DOHH2 (cell line): Measurements from ENCODE around the gene FYB1.

Experiments
- H3F3A ChIP-seq: fragments of 200-600 bp; sonication (generic), shearing (Covaris generic); 2 replicates; pipeline ENCODE4 v1.6.0; 2016; ENCODE audit warnings: antibody characterized with exemption, mild to moderate bottlenecking; ENCODE audit not compliant: control insufficient read depth, insufficient read depth
- H3K27ac ChIP-seq: fragments of 200-600 bp; sonication (generic); 2 replicates; pipeline ENCODE4 v1.5.1; 2014; ENCODE audit warnings: low read depth, mild to moderate bottlenecking, low read length, moderate library complexity
- H3K27me3 ChIP-seq: fragments of 200-600 bp; sonication (generic); 2 replicates; pipeline ENCODE4 v1.6.1; 2014; ENCODE audit warnings: mild to moderate bottlenecking, low read length, mixed read lengths; ENCODE audit not compliant: control insufficient read depth
- H3K36me3 ChIP-seq: fragments of 200-600 bp; sonication (generic); 2 replicates; pipeline ENCODE4 v1.6.1; 2014; ENCODE audit warnings: mild to moderate bottlenecking, low read length, moderate library complexity, mixed read lengths; ENCODE audit not compliant: control insufficient read depth
- H3K4me1 ChIP-seq: fragments of 200-600 bp; sonication (generic); 2 replicates; pipeline ENCODE4 v1.6.1; 2014; ENCODE audit warnings: mild to moderate bottlenecking, low read length, mixed read lengths; ENCODE audit not compliant: control insufficient read depth
- H3K4me2 ChIP-seq: fragments of 200-600 bp; sonication (generic); 2 replicates; pipeline ENCODE4 v1.6.0; 2014; ENCODE audit warnings: mild to moderate bottlenecking, low read length, moderate library complexity
- H3K4me3 ChIP-seq: fragments of 200-600 bp; sonication (generic); 2 replicates; pipeline ENCODE4 v1.5.1; 2014; ENCODE audit warnings: mild to moderate bottlenecking, low read length, mixed read lengths
- H3K79me2 ChIP-seq: fragments of 200-600 bp; sonication (generic); 2 replicates; pipeline ENCODE4 v1.6.1; 2014; ENCODE audit warnings: mild to moderate bottlenecking, low read length, mixed read lengths; ENCODE audit not compliant: control insufficient read depth
- H3K9me2 ChIP-seq: fragments of 200-600 bp; sonication (generic); replicated peaks from 2 replicates; pipeline ENCODE4 v1.6.1; 2014; ENCODE audit warnings: mild to moderate bottlenecking, low read length, mixed read lengths; ENCODE audit not compliant: control insufficient read depth
- H3K9me3 ChIP-seq: fragments of 200-600 bp; sonication (generic); 2 replicates; pipeline ENCODE4 v1.6.1; 2014; ENCODE audit warnings: antibody characterized with exemption, low read length, mixed read lengths; ENCODE audit not compliant: control insufficient read depth, insufficient read depth
- H4K20me1 ChIP-seq: fragments of 200-600 bp; sonication (generic); 2 replicates; pipeline ENCODE4 v1.6.0; 2014; ENCODE audit warnings: low read depth, mild to moderate bottlenecking, antibody characterized with exemption, low read length, moderate library complexity; ENCODE audit not compliant: control insufficient read depth, insufficient read depth
- CTCF ChIP-seq: fragments of 200-600 bp; sonication (generic); IDR thresholded peaks from one replicate; pipeline ENCODE4 v1.5.1; 2014; ENCODE audit warnings: antibody characterized with exemption, mild to moderate bottlenecking, low read depth, low read length; ENCODE audit not compliant: poor library complexity, severe bottlenecking
- EZH2phosphoT487 ChIP-seq: fragments of 200-600 bp; sonication (generic); IDR thresholded peaks from 2 replicates; pipeline ENCODE4 v1.6.1; 2017; ENCODE audit warnings: borderline replicate concordance, mild to moderate bottlenecking, antibody characterized with exemption, low read length, moderate library complexity, mixed read lengths

Gene FYB1

GRCh38 chr5:39118638-39119037, 100.7 kb downstream of the FYB1 start:
- H3K4me1 ChIP-seq: no peaks in the 10 kb centered on the region
- no peaks in the 10 kb centered on the region; the same call in 1 of the 2 replicates for H3K9me2 ChIP-seq
- no peaks in the 10 kb centered on the region for H4K20me1 ChIP-seq
- no peak overlapping the region for H3K4me2 ChIP-seq
- no peaks in the 10 kb centered on the region for H3K9me3 ChIP-seq
- H3K79me2 ChIP-seq: no peaks in the 10 kb centered on the region
- no peak overlapping the region for H3K4me3 ChIP-seq
- H3K27ac ChIP-seq: no peak overlapping the region
- no peaks in the 10 kb centered on the region for H3F3A ChIP-seq
- TF ChIP-seq EZH2phosphoT487 (no peak), CTCF (no peak)
- H3K36me3 ChIP-seq: no peaks in the 10 kb centered on the region
- H3K27me3 ChIP-seq: no peaks in the 10 kb centered on the region

GRCh38 chr5:39117401-39117800, 102.0 kb downstream of the FYB1 start:
- no peaks in the 10 kb centered on the region for H3K4me1 ChIP-seq
- H3K4me3 ChIP-seq: no peak overlapping the region
- TF ChIP-seq EZH2phosphoT487 (no peak), CTCF (no peak)
- H3K79me2 ChIP-seq: no peaks in the 10 kb centered on the region
- H3K27ac ChIP-seq: no peak overlapping the region
- no peaks in the 10 kb centered on the region for H3K9me3 ChIP-seq
- H3K27me3 ChIP-seq: no peaks in the 10 kb centered on the region
- H3K4me2 ChIP-seq: no peak overlapping the region
- no peaks in the 10 kb centered on the region for H4K20me1 ChIP-seq
- H3K36me3 ChIP-seq: no peaks in the 10 kb centered on the region
- H3F3A ChIP-seq: no peaks in the 10 kb centered on the region
- H3K9me2 ChIP-seq: no peaks in the 10 kb centered on the region; the same call in 1 of the 2 replicates

- no peaks in the 10 kb centered on the region for H4K20me1 ChIP-seq
These were observed 102.8 kb downstream of the FYB1 start for GRCh38 chr5:39116344-39117170.

GRCh38 chr5:39115644-39116343, 103.6 kb downstream of the FYB1 start:
- Histone ChIP-seq H3K79me2 (no peaks in the 10 kb centered on the region), H3K27ac (no peak overlapping the region), H3K4me1 (no peaks in the 10 kb centered on the region), H3K9me3 (no peaks in the 10 kb centered on the region), H3K27me3 (peaks cover 4% of the 10 kb centered on the region), H3F3A (no peaks in the 10 kb centered on the region), H3K4me2 (no peak overlapping the region), H3K4me3 (no peak overlapping the region), H3K36me3 (no peaks in the 10 kb centered on the region), H3K9me2 (no peaks in the 10 kb centered on the region; the same call in 1 of the 2 replicates), H4K20me1 (no peaks in the 10 kb centered on the region)
- TF ChIP-seq EZH2phosphoT487 (no peak), CTCF (no peak)

More at GRCh38 chr5:39116344-39117170, 102.8 kb downstream of the FYB1 start:
- no peaks in the 10 kb centered on the region for H3K9me3 ChIP-seq
- no peaks in the 10 kb centered on the region for H3K4me1 ChIP-seq
- H3K79me2 ChIP-seq: no peaks in the 10 kb centered on the region
- H3K36me3 ChIP-seq: no peaks in the 10 kb centered on the region
- H3K9me2 ChIP-seq: no peaks in the 10 kb centered on the region; the same call in 1 of the 2 replicates
- no peaks in the 10 kb centered on the region for H3F3A ChIP-seq
- TF ChIP-seq EZH2phosphoT487: no peak
- no peak overlapping the region for H3K4me3 ChIP-seq
- no peak overlapping the region for H3K27ac ChIP-seq
- no peaks in the 10 kb centered on the region for H3K27me3 ChIP-seq
- no peak overlapping the region for H3K4me2 ChIP-seq
